Omental fat pad (tissue), 4 donors: ENCODE measurements around the gene KHDC4. TPM values are rescaled to one million over a fixed set of nuclear protein-coding genes. Genes with fewer than 3 reads are reported as not detected.

Experiments used
- ATAC-seq: fragments of 150-250 bp; one replicate; pipeline ENCODE4 v1.9.1; 2016; ENCODE audit warnings: mild to moderate bottlenecking, moderate library complexity; ENCODE audit not compliant: low FRiP score
- DNase-seq: peaks from one replicate; pipeline ENCODE4 v3.0.0-alpha.2; 2019; ENCODE audit warnings: low spot score
- total RNA-seq, 4 donors: library from RNA; depleted of rRNA; stranded (reverse); fragments of >200 nt; gene quantifications; one replicate each; pipeline ENCODE4 v1.1.0, GENCODE V29; 2016
- TF ChIP-seq, protein P1 (sequence below), 3 donors: fragments of 450-650 bp; IDR thresholded peaks; one replicate each; pipeline ENCODE4 v1.5.1; 2016 to 2017; ENCODE audit warnings: antibody characterized with exemption in 3 of 3, mild to moderate bottlenecking in 3 of 3, moderate library complexity in 2 of 3

The KHDC4 gene
- total RNA-seq, 4 donors from 2014 or later: 28.8 to 54.2 (median 42.7) TPM

DNA sequence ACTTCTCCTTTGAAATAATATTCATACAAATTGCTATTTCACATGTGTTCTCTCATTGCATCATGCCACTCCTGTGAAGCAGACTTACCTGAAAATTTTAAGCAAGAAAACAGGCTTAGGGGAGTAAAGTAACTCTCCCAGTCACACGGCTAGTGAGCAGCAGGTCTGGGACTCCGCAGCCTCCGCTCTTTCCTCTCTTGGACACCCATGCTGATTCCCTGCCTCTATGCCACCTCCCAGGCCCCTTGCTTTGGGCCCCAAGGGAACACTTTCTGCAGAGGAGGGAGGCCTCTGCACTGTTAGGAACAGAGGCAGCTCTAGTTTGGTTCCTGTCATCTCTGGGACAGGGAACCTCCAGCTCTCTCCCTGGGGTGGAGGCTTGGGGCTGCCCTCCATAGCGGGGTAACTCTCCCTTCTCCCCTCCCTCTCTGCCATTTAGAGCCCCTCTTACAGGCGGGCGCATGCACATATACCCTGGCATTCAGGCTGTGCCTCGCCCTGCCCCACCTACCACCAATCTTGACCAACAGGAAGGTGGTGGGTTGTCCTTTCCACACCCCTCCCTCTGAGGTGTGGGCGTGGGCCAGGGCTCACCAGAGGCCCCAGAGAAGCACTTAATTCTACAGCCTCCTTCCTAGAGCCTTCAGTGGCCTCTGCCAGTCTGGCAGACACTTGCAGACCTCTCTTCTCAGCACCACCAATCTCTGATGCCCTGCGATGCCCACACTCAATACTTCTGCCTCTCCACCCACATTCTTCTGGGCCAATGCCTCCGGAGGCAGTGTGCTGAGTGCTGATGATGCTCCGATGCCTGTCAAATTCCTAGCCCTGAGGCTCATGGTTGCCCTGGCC lies 7.0 kb upstream of the KHDC4 start, which contains the start of gene RXFP4:
Gene RXFP4, plus strand, starts transcription at position 646 of the 852 bp plus-strand sequence. Its CDS starts 72 bp downstream, at position 718.
- ATAC-seq (peak; percentile 11), DNase-seq (no peak)

DNA sequence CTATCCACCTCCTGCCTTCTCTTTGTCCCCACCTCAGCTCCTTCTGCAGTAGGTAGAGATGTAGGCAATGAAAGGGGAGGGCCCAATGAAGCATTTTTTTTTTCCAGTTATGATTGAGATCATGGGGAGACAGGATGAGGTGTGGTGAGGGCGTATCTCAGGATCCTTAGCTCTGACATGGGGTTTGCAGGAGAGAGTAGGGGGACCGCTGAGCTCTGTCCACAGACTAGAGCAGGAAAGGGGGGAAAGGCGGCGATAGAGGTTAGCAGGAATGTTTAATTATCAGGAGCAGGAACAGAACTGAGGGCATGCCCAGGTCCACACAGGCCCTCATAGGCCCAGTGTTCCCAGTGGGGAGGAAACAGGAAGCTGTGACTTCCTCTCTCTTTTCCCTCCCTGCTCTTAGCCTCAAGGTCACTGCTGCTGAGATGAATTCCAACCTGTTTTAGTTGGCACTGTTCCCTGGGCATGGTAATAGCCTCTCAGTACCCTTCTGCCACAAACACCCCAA lies 6.3 kb upstream of the KHDC4 start:
- ATAC-seq: no peak
- DNase-seq: no peak
- TF ChIP-seq, protein P1, sequence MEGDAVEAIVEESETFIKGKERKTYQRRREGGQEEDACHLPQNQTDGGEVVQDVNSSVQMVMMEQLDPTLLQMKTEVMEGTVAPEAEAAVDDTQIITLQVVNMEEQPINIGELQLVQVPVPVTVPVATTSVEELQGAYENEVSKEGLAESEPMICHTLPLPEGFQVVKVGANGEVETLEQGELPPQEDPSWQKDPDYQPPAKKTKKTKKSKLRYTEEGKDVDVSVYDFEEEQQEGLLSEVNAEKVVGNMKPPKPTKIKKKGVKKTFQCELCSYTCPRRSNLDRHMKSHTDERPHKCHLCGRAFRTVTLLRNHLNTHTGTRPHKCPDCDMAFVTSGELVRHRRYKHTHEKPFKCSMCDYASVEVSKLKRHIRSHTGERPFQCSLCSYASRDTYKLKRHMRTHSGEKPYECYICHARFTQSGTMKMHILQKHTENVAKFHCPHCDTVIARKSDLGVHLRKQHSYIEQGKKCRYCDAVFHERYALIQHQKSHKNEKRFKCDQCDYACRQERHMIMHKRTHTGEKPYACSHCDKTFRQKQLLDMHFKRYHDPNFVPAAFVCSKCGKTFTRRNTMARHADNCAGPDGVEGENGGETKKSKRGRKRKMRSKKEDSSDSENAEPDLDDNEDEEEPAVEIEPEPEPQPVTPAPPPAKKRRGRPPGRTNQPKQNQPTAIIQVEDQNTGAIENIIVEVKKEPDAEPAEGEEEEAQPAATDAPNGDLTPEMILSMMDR (IDR thresholded peaks at IDR 0.05): no peak

More for the DNA sequence above, 7.0 kb upstream of the KHDC4 start, which contains the start of gene RXFP4:
- TF ChIP-seq, protein P1 (IDR thresholded peaks at IDR 0.05): no peak

DNA sequence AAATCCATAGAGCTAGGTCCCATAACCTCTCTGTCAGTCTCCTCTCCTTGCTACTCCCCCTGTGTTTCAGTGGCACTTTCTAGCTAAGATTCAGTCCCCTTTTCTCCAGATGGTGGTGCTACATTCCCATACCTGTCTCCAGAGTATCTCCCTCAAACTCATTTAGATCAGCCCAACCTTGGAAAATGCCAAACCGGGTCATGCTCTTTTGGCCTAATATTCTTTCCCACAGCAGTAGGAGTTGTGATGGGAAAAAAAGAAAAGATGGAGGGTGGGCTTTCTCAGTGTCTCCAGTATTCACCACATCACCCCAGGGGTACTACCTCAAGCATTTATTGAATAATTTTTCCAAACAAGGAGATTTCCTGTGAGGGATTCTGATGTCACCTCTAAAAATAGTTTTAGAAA lies 4.0 kb upstream of the KHDC4 start:
- DNase-seq (no peak), ATAC-seq (no peak)
- TF ChIP-seq, protein P1 (IDR thresholded peaks at IDR 0.05): no peak

DNA sequence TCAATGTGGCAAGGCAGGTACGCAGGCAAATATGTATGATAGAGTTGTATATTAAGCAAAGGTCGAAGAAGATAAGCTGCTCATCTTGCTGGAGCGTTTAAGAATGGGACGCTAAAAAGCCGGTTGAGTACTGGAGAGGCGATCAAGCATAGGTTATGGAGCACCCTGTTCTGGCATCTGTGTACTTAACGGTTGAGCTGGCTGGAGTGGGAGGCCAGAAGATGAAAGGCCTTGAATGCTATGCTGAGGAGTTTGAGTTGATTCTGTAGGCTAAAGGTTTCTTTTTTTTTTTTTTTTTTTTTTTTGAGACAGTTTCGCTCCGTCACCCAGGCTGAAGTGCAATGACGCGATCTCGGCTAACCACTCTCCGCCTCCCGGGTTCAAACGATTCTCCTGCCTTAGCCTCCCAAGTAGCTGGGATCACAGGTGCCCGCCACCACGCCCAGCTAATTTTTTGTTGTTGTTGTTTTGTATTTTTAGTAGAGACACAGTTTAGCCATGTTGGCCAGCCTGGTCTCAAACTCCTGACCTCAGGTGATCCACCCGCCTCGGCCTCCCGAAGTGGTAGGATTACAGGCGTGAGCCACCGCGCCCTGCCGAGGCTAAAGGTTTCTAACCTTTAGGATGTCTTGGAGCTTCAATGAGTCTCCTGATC lies 850 bp upstream of the KHDC4 start:
- ATAC-seq (no peak), DNase-seq (no peak)
- TF ChIP-seq, protein P1 (IDR thresholded peaks at IDR 0.05): no peak

DNA sequence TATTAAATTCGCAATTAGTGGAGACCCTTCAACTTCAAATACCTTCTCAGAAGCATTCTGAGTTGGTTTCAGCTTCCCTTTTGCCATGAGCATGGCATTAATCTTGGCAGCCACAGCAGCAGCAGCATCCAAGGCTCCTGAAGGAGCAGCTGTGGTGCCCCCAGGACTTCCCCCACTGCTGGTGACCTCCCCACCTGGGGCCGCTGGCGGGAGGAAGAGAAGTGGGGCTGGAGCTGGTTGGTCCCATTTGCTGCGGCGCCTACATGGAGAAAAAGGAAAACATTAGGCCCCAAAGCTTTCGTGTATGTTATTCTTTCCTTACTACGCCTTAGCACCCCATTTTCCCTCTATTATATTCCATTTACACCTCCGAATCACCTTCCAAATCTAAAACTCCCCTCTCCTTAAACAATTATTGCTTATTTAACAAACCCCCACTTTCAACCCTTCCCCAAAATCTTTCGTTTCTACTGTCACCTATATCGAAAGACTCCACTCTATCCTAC lies 569 bp downstream of the KHDC4 start:
- no peak for DNase-seq
- TF ChIP-seq, protein P1 (IDR thresholded peaks at IDR 0.05): no peak
- ATAC-seq: no peak

DNA sequence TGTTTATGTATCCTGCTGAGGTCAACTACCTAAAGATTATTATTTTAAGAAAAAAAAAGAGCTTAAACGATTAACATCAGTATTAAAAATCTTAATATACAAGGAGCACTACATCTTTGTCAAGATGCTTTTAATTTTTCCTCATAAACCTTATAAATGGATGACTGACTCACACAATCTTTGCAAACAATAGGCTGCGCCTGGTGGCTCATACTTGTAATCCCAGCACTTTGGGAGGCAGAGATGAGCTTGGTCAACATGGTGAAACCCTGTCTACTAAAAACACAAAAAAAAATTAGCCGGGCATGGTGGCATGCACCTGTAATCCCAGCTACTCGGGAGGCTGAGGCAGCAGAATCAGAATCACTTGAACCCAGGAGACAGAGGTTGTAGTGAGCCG lies 1.7 kb downstream of the KHDC4 start:
- ATAC-seq: no peak
- TF ChIP-seq, protein P1 (IDR thresholded peaks at IDR 0.05): no peak
- DNase-seq: no peak
